ENCODE results near the gene SEC22B.
A peak's percentile ranks its signal among the peaks of the same experiment; 100 is the strongest.
"Not testable (repeated sequence)": the region's sequence is repeated elsewhere in the genome, so short reads cannot be mapped to it uniquely, and the experiment has no call there.

Gene SEC22B

DNA sequence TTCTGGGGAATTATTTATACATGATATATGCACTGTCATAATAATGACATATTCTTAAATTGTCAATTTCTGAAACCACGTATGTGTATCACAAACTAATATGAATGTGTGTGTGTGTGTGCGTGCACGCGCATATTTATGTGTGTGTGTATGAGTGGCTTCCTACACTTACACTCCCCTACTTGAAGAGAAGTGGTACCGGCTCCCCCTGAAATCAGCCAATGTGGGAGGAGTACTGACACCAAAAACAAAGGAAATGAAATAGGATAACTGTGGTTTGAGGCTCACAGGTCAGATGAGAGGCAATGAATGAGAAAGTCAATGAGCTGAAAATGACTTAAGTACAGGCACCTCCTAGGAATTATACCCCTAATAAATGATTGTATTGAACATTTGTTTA lies 64.1 kb downstream of the SEC22B start:
- not testable (repeated sequence) for ATAC-seq (replicated peaks); H3K27me3 Mint-ChIP-seq; DNase-seq

DNA sequence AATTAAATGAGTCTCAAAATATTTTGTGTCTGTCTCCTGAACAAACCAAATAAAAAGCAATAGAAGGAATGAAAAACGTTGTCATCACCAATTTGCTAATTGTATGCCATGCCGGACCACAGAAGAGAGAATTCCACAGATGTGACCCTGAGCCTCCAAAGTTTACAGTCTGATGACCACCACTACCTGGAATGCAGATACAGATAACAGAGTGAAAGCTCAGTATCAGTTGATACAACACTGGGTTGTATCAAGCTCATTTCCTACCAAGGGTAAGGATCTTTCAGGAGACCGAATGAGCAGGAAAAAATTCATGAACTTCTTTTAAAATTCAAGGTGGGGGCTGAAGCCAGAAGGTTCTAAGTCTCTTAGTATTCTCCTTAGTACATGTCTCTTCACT lies 64.5 kb downstream of the SEC22B start:
- H3K9me3 Mint-ChIP-seq; H3K27me3 Mint-ChIP-seq; H3K36me3 Mint-ChIP-seq; H3K27ac Mint-ChIP-seq; H3K4me1 Mint-ChIP-seq; DNase-seq; H3K4me3 Mint-ChIP-seq; ATAC-seq (replicated peaks): not testable (repeated sequence)

More for the DNA sequence above, 64.1 kb downstream of the SEC22B start:
- not testable (repeated sequence) for H3K4me3 Mint-ChIP-seq, H3K4me1 Mint-ChIP-seq, H3K9me3 Mint-ChIP-seq, H3K36me3 Mint-ChIP-seq, H3K27ac Mint-ChIP-seq

DNA sequence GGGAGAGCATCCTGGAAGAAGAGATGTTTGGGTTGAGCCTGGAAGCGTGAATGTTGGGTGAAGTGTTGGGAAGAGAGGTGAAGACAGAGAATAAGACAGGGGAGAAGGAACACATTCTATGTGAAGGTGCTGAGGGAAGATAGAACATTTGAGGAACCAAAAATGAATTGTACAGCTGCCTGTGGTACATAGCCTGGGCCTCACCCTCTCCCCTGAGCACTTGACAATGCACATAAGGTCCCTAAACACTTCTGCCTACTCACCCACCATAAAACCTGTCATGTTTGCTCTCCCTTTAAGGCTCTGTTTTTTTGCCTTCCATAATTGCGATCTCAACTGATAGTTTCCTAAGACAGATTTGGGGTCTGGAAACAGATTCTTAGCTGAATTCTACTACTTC lies 65.3 kb downstream of the SEC22B start:
- DNase-seq, H3K27ac Mint-ChIP-seq, H3K4me1 Mint-ChIP-seq, H3K4me3 Mint-ChIP-seq, H3K9me3 Mint-ChIP-seq, H3K27me3 Mint-ChIP-seq, H3K36me3 Mint-ChIP-seq: not testable (repeated sequence)
- peak; percentile 94 to 96 for ATAC-seq (replicated peaks)

DNA sequence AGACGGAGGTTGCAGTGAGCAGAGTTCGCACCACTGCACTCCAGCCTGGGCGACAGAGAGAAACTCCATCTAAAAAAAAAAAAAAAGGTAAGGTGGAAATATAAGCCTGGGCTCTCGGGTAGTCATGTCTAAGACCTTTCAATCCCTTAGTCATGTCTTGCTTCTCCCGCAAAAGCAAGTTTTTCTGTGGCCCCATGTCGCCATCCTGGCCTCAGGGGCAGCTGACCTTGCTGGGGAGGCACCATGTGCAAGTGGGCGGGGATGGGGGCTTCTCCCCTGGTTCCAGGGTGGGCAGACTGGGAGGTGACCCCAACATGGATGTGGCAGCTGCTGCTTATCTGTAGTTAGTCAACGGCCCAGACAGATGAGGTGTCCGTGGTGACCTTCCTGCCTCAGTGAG lies 66.7 kb downstream of the SEC22B start:
- not testable (repeated sequence) for H3K27ac Mint-ChIP-seq; H3K4me1 Mint-ChIP-seq; H3K27me3 Mint-ChIP-seq; H3K36me3 Mint-ChIP-seq; H3K9me3 Mint-ChIP-seq; DNase-seq; H3K4me3 Mint-ChIP-seq; ATAC-seq (replicated peaks)

DNA sequence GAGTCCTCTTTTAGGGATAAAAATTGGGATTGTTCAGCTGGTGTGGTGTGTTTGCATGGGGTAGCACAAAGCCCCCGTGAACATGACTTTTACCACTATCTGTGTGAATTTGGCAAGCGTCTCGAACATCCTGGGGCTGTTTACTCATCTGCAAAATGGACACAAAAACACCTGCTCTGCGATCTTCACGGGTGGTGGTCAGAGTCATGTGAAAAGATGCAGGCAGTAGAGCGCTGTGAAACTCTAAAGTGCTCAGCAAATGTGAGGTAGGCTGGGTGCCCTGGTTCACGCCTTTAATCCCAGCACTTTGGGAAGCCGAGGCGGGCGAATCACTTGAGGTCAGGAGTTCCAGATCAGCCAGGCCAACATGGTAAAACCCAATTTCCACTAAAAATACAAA lies 67.1 kb downstream of the SEC22B start:
- H3K27ac Mint-ChIP-seq = peak overlapping the region; percentile 14
- H3K9me3 Mint-ChIP-seq, DNase-seq, H3K4me3 Mint-ChIP-seq, H3K4me1 Mint-ChIP-seq, H3K36me3 Mint-ChIP-seq, H3K27me3 Mint-ChIP-seq: not testable (repeated sequence)
- ATAC-seq (replicated peaks) = peak; percentile 34 to 36

DNA sequence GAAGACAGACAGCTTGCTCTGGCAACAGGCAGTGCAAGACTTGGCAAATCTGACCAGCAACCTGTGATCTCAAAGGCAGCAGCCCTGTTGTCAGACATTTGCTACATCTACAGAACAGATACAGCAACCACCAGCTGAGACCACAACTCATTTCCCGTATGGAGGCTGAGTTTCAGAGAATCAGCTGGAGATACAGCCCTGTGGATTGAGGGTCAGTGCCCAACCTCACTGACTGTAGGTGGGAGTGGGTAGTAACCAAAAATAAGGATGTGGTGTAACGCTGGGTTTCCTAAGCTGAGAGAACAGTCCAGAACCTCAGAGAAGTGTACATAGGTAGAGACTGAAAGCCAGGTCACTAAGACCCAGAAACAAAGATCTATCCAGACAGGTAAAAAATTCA lies 71.0 kb downstream of the SEC22B start:
- peak; percentile 51 to 62 for ATAC-seq (replicated peaks)
- not testable (repeated sequence) for H3K36me3 Mint-ChIP-seq, H3K27me3 Mint-ChIP-seq, H3K4me1 Mint-ChIP-seq, H3K4me3 Mint-ChIP-seq, H3K9me3 Mint-ChIP-seq, DNase-seq
- peak overlapping the region; percentile 31 for H3K27ac Mint-ChIP-seq

DNA sequence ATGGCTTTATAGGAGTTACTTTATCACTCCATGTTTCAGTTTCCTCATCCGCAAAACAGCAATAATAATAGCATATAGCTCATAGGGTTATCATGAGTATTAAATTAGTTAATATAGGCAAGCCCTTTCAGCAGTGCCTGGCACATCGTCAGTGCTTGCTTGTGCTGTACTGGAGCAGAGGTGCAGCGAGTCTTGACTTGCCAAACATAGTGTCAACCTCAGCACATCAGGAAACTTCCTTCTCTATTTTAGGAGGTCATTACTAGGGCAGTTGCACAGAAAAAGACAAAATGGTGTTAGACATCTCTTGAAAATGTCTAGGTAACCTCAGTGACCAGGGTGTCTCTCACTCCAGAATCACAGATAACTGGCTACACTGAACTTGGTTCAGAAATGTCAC lies 72.6 kb downstream of the SEC22B start:
- not testable (repeated sequence) for DNase-seq, H3K4me3 Mint-ChIP-seq

DNA sequence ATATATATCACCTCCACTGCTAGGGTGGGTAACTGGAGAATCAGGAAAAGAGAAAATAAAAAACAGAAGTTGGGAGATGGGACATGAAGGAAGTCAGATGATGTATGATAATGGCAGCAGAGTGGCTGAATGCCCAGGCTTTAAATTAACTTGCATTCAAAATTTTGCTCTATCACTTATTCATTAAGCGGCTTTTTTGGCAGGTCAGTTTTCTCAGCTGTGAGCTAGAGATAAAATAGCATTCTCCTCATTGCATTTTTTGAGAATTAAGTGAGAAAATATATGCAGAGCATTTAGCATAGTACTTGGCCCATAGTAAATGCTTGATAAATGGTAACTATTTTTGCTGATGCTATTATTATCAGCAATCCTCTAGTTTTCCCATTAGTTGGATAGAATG lies 74.7 kb downstream of the SEC22B start:
- not testable (repeated sequence) for H3K4me3 Mint-ChIP-seq

More for the DNA sequence above, 72.6 kb downstream of the SEC22B start:
- not testable (repeated sequence) for H3K27me3 Mint-ChIP-seq; H3K27ac Mint-ChIP-seq; H3K9me3 Mint-ChIP-seq; H3K36me3 Mint-ChIP-seq; ATAC-seq (replicated peaks)
- H3K4me1 Mint-ChIP-seq = peaks cover 6 to 12% of the 10 kb centered on the region in 2 donors

More for the DNA sequence above, 74.7 kb downstream of the SEC22B start:
- H3K27ac Mint-ChIP-seq; ATAC-seq (replicated peaks); H3K27me3 Mint-ChIP-seq; H3K36me3 Mint-ChIP-seq; H3K9me3 Mint-ChIP-seq; DNase-seq: not testable (repeated sequence)
- H3K4me1 Mint-ChIP-seq = peaks cover 6 to 15% of the 10 kb centered on the region in 2 donors
